HG02571 (cell line): ENCODE results near the gene ARHGEF26.
"Not testable (repeated sequence)": the region's sequence is repeated elsewhere in the genome, so short reads cannot be mapped to it uniquely, and the experiment has no call there.

ENCODE experiments used
- ATAC-seq: cut with Tn5 transposase; IDR thresholded peaks from one replicate; pipeline ENCODE4 v1.9.1; 2021; ENCODE audit warnings: mild to moderate bottlenecking, moderate library complexity; ENCODE audit not compliant: unreplicated experiment

The ARHGEF26 gene

GRCh38 chr3:154120961-154121700, at the start of gene ARHGEF26:
Gene ARHGEF26, plus strand, starts transcription at chr3:154121390. Its CDS starts 603 bp downstream, at chr3:154121993.
- ATAC-seq: peak; percentile 51

GRCh38 chr3:154074966-154075365, 46.2 kb upstream of the ARHGEF26 start:
- no peak for ATAC-seq

GRCh38 chr3:154078672-154079071, 42.5 kb upstream of the ARHGEF26 start:
- no peak for ATAC-seq

- no peak for ATAC-seq
Observed at GRCh38 chr3:154081305-154081704, 39.9 kb upstream of the ARHGEF26 start.

GRCh38 chr3:154085071-154085470, 36.1 kb upstream of the ARHGEF26 start:
- no peak for ATAC-seq

- no peak for ATAC-seq
Observed at GRCh38 chr3:154085799-154086198, 35.4 kb upstream of the ARHGEF26 start.

- ATAC-seq: no peak
Observed at GRCh38 chr3:154086286-154086685, 34.9 kb upstream of the ARHGEF26 start.

GRCh38 chr3:154087756-154088480, 33.3 kb upstream of the ARHGEF26 start:
- not testable (repeated sequence) for ATAC-seq

GRCh38 chr3:154089421-154090420, 31.5 kb upstream of the ARHGEF26 start:
- ATAC-seq: no peak

GRCh38 chr3:154094051-154094450, 27.1 kb upstream of the ARHGEF26 start:
- no peak for ATAC-seq

- ATAC-seq: no peak
Observed at GRCh38 chr3:154095832-154096421, 25.3 kb upstream of the ARHGEF26 start.

- ATAC-seq: no peak
Observed at GRCh38 chr3:154098376-154098775, 22.8 kb upstream of the ARHGEF26 start.

GRCh38 chr3:154100556-154100955, 20.6 kb upstream of the ARHGEF26 start:
- no peak for ATAC-seq

- no peak for ATAC-seq
Observed at GRCh38 chr3:154101250-154101649, 19.9 kb upstream of the ARHGEF26 start.

GRCh38 chr3:154102225-154102624, 19.0 kb upstream of the ARHGEF26 start:
- ATAC-seq: no peak

- ATAC-seq: no peak
Observed at GRCh38 chr3:154105218-154105975, 15.8 kb upstream of the ARHGEF26 start.

GRCh38 chr3:154111365-154111935, 9.7 kb upstream of the ARHGEF26 start:
- no peak for ATAC-seq

- ATAC-seq: no peak
Observed at GRCh38 chr3:154112146-154112852, 8.9 kb upstream of the ARHGEF26 start.

GRCh38 chr3:154113609-154114008, 7.6 kb upstream of the ARHGEF26 start:
- no peak for ATAC-seq
